ENCODE measurements around the gene KNOP1. TPM values are rescaled to one million over a fixed set of nuclear protein-coding genes. Genes with fewer than 3 reads are reported as not detected.
"Not testable (repeated sequence)": the region's sequence is repeated elsewhere in the genome, so short reads cannot be mapped to it uniquely, and the experiment has no call there.

The KNOP1 gene
- total RNA-seq, 1 donor = 10.1 TPM

DNA sequence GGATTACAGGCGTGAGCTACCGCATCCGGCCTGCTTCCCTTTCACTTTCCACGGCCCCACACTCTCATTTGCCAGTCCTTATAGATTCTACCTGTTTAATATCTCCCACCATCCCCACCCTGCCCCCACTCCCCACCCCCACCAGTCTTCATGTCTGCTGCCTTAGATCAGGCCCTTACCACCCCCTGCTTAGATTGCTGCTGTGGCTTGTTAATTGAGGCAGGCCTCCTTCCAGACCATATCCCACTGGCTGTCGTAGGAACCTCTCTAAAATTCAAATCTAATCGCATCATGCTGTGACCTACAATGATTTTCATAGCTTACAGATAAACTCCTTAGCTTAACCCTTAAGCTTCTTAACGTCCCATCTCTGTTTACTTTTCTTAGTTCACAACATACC lies 5.0 kb upstream of the KNOP1 start:
- no peaks in the 10 kb centered on the region for H3K9me3 ChIP-seq (ENCODE audit: low read depth, low read length)
- H3K4me3 ChIP-seq (ENCODE audit: insufficient read depth, low read length) = no peak overlapping the region
- H3K4me2 ChIP-seq (ENCODE audit: insufficient read depth, low read length) = no peak overlapping the region
- H3K4me1 ChIP-seq (ENCODE audit: insufficient read depth, low read length) = peaks cover 7% of the 10 kb centered on the region
- H4K20me1 ChIP-seq (ENCODE audit: insufficient read depth, low read length) = no peaks in the 10 kb centered on the region
- TF ChIP-seq CTCF (IDR thresholded peaks at IDR 0.05; ENCODE audit: extremely low read depth, low read depth, low read length) = no peak
- H2AFZ ChIP-seq (ENCODE audit: low read length) = no peak overlapping the region
- H3K27ac ChIP-seq (ENCODE audit: low read depth, low read length) = no peak overlapping the region
- no peaks in the 10 kb centered on the region for H3K27me3 ChIP-seq (ENCODE audit: insufficient read depth, low read length)
- no peak for DNase-seq (ENCODE audit: insufficient read length, low spot score, missing footprints)
- no peaks in the 10 kb centered on the region for H3K36me3 ChIP-seq (ENCODE audit: insufficient read depth, low read length)
- H3K79me2 ChIP-seq (ENCODE audit: insufficient read depth, low read length) = peaks cover 8% of the 10 kb centered on the region

DNA sequence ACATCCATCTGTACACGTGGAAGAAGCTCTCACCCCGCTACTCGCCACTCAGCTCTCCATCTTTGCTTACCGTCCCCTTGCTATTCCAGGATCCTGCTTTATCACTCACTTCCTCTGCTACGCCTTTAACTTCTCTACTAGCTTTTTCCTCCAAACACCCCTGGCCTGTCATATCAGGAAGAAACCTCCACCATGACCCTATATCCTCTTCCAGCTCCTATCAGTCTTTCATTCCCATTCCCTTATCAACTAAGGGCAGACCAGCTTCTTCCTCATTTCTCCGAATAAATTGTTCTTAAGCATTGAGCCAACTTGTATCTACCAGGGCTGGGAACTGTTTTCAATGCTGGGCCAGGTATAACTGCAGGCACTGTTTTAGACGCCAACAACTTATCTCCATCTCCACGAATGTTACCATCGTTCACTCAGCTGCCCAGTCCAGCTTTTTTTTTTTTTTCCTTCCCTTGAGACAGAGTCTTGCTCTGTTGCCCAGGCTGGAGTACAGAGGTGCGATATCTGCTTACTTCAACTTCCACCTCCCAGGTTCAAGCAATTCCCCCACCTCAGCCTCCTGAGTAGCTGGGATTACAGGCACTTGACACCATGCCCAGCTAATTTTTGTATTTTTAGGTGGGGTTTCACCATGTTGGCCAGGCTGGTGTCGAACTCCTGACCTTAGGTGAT lies 4.4 kb upstream of the KNOP1 start:
- Histone ChIP-seq H3K4me3 (ENCODE audit: insufficient read depth, low read length) (no peak overlapping the region), H3K27me3 (ENCODE audit: insufficient read depth, low read length) (no peaks in the 10 kb centered on the region), H2AFZ (ENCODE audit: low read length) (no peak overlapping the region), H3K4me1 (ENCODE audit: insufficient read depth, low read length) (peaks cover 7% of the 10 kb centered on the region), H3K79me2 (ENCODE audit: insufficient read depth, low read length) (peaks cover 13% of the 10 kb centered on the region), H3K9me3 (ENCODE audit: low read depth, low read length) (no peaks in the 10 kb centered on the region), H3K27ac (ENCODE audit: low read depth, low read length) (no peak overlapping the region), H3K4me2 (ENCODE audit: insufficient read depth, low read length) (no peak overlapping the region), H4K20me1 (ENCODE audit: insufficient read depth, low read length) (no peaks in the 10 kb centered on the region), H3K36me3 (ENCODE audit: insufficient read depth, low read length) (no peaks in the 10 kb centered on the region)
- DNase-seq (ENCODE audit: insufficient read length, low spot score, missing footprints) = no peak
- no peak for TF ChIP-seq CTCF (IDR thresholded peaks at IDR 0.05; ENCODE audit: extremely low read depth, low read depth, low read length)

GRCh38 chr16:19718624-19718965 lies 568 bp upstream of the KNOP1 start:
- Histone ChIP-seq H3K27me3 (ENCODE audit: insufficient read depth, low read length) (no peaks in the 10 kb centered on the region), H4K20me1 (ENCODE audit: insufficient read depth, low read length) (peaks cover 6% of the 10 kb centered on the region), H3K36me3 (ENCODE audit: insufficient read depth, low read length) (peaks cover 12% of the 10 kb centered on the region), H3K4me2 (ENCODE audit: insufficient read depth, low read length) (peak overlapping the region; percentile 93), H3K4me3 (ENCODE audit: insufficient read depth, low read length) (peak overlapping the region; percentile 99), H2AFZ (ENCODE audit: low read length) (peak overlapping the region; percentile 98), H3K4me1 (ENCODE audit: insufficient read depth, low read length) (peaks cover 11% of the 10 kb centered on the region), H3K27ac (ENCODE audit: low read depth, low read length) (peak overlapping the region; percentile 87), H3K9me3 (ENCODE audit: low read depth, low read length) (no peaks in the 10 kb centered on the region), H3K79me2 (ENCODE audit: insufficient read depth, low read length) (peaks cover 48% of the 10 kb centered on the region)
- TF ChIP-seq CTCF (IDR thresholded peaks at IDR 0.05; ENCODE audit: extremely low read depth, low read depth, low read length) = no peak
- DNase-seq (ENCODE audit: insufficient read length, low spot score, missing footprints) = peak; percentile 83

DNA sequence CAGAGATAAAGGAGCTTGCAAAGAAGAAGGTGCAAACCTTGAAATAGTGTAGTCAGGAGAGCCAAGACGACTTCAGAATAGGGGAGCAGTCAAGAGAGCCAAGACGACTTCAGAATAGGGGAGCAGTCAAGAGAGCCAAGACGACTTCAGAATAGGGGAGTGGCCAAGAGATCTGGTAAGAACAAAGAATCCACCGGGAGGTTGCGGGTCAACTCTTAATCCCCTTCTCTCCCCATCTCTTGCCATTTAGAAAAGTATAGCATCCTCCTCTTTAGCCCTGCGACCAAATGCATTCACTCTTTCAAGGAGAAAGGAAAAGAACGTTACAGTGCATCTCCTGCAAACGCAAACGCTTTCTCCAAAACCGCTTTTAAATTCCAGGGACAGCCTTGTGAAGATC lies 713 bp downstream of the KNOP1 start:
- DNase-seq (ENCODE audit: insufficient read length, low spot score, missing footprints) = peak; percentile 82
- peak overlapping the region; percentile 87 for H3K27ac ChIP-seq (ENCODE audit: low read depth, low read length)
- H3K36me3 ChIP-seq (ENCODE audit: insufficient read depth, low read length) = peaks cover 18% of the 10 kb centered on the region
- H3K79me2 ChIP-seq (ENCODE audit: insufficient read depth, low read length) = peaks cover 56% of the 10 kb centered on the region
- H3K4me1 ChIP-seq (ENCODE audit: insufficient read depth, low read length) = peaks cover 11% of the 10 kb centered on the region
- peaks cover 9% of the 10 kb centered on the region for H4K20me1 ChIP-seq (ENCODE audit: insufficient read depth, low read length)
- H2AFZ ChIP-seq (ENCODE audit: low read length) = peak overlapping the region; percentile 98
- H3K4me3 ChIP-seq (ENCODE audit: insufficient read depth, low read length) = peak overlapping the region; percentile 99
- H3K9me3 ChIP-seq (ENCODE audit: low read depth, low read length) = no peaks in the 10 kb centered on the region
- peak overlapping the region; percentile 93 for H3K4me2 ChIP-seq (ENCODE audit: insufficient read depth, low read length)
- H3K27me3 ChIP-seq (ENCODE audit: insufficient read depth, low read length) = no peaks in the 10 kb centered on the region
- no peak for TF ChIP-seq CTCF (IDR thresholded peaks at IDR 0.05; ENCODE audit: extremely low read depth, low read depth, low read length)

- H2AFZ ChIP-seq (ENCODE audit: low read length); H3K27ac ChIP-seq (ENCODE audit: low read depth, low read length); DNase-seq (ENCODE audit: insufficient read length, low spot score, missing footprints); H3K27me3 ChIP-seq (ENCODE audit: insufficient read depth, low read length); H3K9me3 ChIP-seq (ENCODE audit: low read depth, low read length): not testable (repeated sequence)
- peaks cover 11% of the 10 kb centered on the region for H3K4me1 ChIP-seq (ENCODE audit: insufficient read depth, low read length)
- peaks cover 61% of the 10 kb centered on the region for H3K79me2 ChIP-seq (ENCODE audit: insufficient read depth, low read length)
- H3K36me3 ChIP-seq (ENCODE audit: insufficient read depth, low read length) = peaks cover 22% of the 10 kb centered on the region
- peaks cover 12% of the 10 kb centered on the region for H4K20me1 ChIP-seq (ENCODE audit: insufficient read depth, low read length)
- H3K4me2 ChIP-seq (ENCODE audit: insufficient read depth, low read length) = peak overlapping the region; percentile 93
- H3K4me3 ChIP-seq (ENCODE audit: insufficient read depth, low read length) = peak overlapping the region; percentile 99
These were observed 1.3 kb downstream of the KNOP1 start for GRCh38 chr16:19716728-19717127.

All from osteoblast (primary cell).